Smooth muscle cell (in vitro differentiated cells): ENCODE measurements around the gene APLP2. TPM values are rescaled to one million over a fixed set of nuclear protein-coding genes. Genes with fewer than 3 reads are reported as not detected.

Source experiments
- DNase-seq: peaks from one replicate; lab custom pipeline; 2025; ENCODE audit not compliant: unreplicated experiment; lab: John Stamatoyannopoulos, UW
- H2AFZ ChIP-seq: fragments of 200-600 bp; sonication (generic); 2 replicates; pipeline ENCODE4 v1.6.0; 2016; ENCODE audit warnings: antibody characterized with exemption, low read depth, mild to moderate bottlenecking
- H3F3A ChIP-seq: fragments of 200-600 bp; sonication (generic); 2 replicates; pipeline ENCODE4 v1.6.0; 2017; ENCODE audit warnings: antibody characterized with exemption, low read depth
- H3K27ac ChIP-seq: fragments of 200-600 bp; sonication (generic); 2 replicates; pipeline ENCODE4 v1.5.1; 2016; ENCODE audit warnings: low read depth, mild to moderate bottlenecking
- H3K27me3 ChIP-seq: fragments of 200-600 bp; sonication (generic); 2 replicates; pipeline ENCODE4 v1.6.1; 2016; ENCODE audit warnings: low read depth, mild to moderate bottlenecking
- H3K36me3 ChIP-seq: fragments of 200-600 bp; sonication (generic); 2 replicates; pipeline ENCODE4 v1.5.1; 2016; ENCODE audit warnings: low read depth
- H3K4me1 ChIP-seq: fragments of 200-600 bp; sonication (generic); 2 replicates; pipeline ENCODE4 v1.5.1; 2016; ENCODE audit warnings: low read depth
- H3K4me2 ChIP-seq: fragments of 200-600 bp; sonication (generic); 2 replicates; pipeline ENCODE4 v1.6.0; 2016; ENCODE audit warnings: mild to moderate bottlenecking
- H3K4me3 ChIP-seq: fragments of 200-600 bp; sonication (generic); 2 replicates; pipeline ENCODE4 v1.5.1; 2016; ENCODE audit warnings: mild to moderate bottlenecking
- H3K79me2 ChIP-seq: fragments of 200-600 bp; sonication (generic); 2 replicates; pipeline ENCODE4 v1.6.0; 2016; ENCODE audit warnings: low read depth, mild to moderate bottlenecking
- H3K9ac ChIP-seq: fragments of 200-600 bp; sonication (generic); 2 replicates; pipeline ENCODE4 v1.6.0; 2016; ENCODE audit warnings: low read depth
- H3K9me3 ChIP-seq: fragments of 200-600 bp; sonication (generic); replicated peaks from 2 replicates; pipeline ENCODE4 v1.5.1; 2016; ENCODE audit warnings: low read depth
- H4K20me1 ChIP-seq: fragments of 200-600 bp; sonication (generic); 2 replicates; pipeline ENCODE4 v1.6.0; 2016; ENCODE audit warnings: low read depth
- CTCF ChIP-seq: fragments of 200-600 bp; sonication (generic); IDR thresholded peaks from 2 replicates; pipeline ENCODE4 v1.5.1; 2017; ENCODE audit warnings: borderline replicate concordance, mild to moderate bottlenecking, antibody characterized with exemption; ENCODE audit not compliant: insufficient read depth, poor library complexity, severe bottlenecking
- WGBS: methylation state at CpG from one replicate; pipeline ENCODE4 v1.1.7; 2016; ENCODE audit warnings: low lambda C conversion rate; 5-methylcytosine and 5-hydroxymethylcytosine counted together
- polyA plus RNA-seq: library from polyadenylated mRNA; unstranded; fragments of >200 nt; fragmentation: Nextera tagmentation; extraction: Ambion mirVana; gene quantifications from 2 replicates; pipeline ENCODE4 v1.2.1, GENCODE V29; 2016
- total RNA-seq: library from RNA; depleted of rRNA; stranded (reverse); fragments of >200 nt; gene quantifications from 2 replicates; pipeline ENCODE4 v1.2.3, GENCODE V29; 2014

APLP2 gene
- total and polyA plus RNA-seq, 2 experiments from 2014 or later = 121 to 146 TPM

GRCh38 chr11:130118165-130118564, 48.5 kb downstream of the APLP2 start:
- DNase-seq = no peak
- no peaks in the 10 kb centered on the region for H3K27me3 ChIP-seq
- no peaks in the 10 kb centered on the region for H3K79me2 ChIP-seq
- H4K20me1 ChIP-seq = peaks cover 64% of the 10 kb centered on the region
- no peak overlapping the region for H3K27ac ChIP-seq
- H3K9me3 ChIP-seq = no peaks in the 10 kb centered on the region
- H3K36me3 ChIP-seq = no peaks in the 10 kb centered on the region
- no peak overlapping the region for H2AFZ ChIP-seq
- no peak overlapping the region for H3K9ac ChIP-seq
- no peak overlapping the region for H3K4me2 ChIP-seq
- no peak overlapping the region for H3K4me3 ChIP-seq
- peaks cover 6% of the 10 kb centered on the region for H3K4me1 ChIP-seq
- TF ChIP-seq CTCF = no peak
- no peaks in the 10 kb centered on the region for H3F3A ChIP-seq
- 96% methylated on average over 2 of the region's 2 CpGs for WGBS

DNA sequence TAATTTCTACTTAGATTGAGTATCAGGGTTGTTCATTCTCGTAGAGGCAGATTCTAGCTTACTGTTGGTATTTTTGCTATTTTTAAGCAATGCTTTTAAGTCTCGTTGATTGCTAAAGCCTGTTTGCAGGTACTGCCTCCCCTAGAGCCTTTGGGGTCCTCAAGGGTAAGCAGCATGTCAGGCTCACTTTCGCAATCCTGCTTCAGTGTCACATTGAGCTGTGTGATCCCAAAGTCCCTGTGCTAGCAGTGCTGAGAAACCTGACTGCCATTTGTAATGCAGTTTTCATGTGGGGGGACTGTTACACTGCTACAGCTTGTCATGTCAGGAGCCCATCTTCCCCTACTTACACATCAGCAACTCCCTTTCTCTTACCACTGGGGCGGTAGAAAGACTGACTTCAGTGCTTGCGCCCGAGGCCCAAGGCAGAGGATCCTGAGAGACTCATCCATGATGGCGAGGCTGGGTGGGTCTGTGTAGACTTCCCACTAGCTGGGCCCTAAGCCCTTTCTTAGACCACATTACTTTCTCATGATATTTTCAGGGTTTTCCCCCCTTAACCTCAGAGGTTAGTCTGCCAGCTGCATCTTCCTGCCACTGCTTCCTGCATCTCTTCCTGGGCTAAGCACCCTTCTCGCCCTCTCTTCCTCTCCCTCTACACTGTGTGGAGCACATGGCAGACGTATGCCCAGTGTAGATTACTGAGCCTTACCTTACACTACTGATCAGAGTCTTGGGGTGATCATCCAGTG, 49.1 kb downstream of the APLP2 start:
- Histone ChIP-seq H3K4me1 (peaks cover 6% of the 10 kb centered on the region), H4K20me1 (peaks cover 62% of the 10 kb centered on the region), H2AFZ (no peak overlapping the region), H3K79me2 (no peaks in the 10 kb centered on the region), H3F3A (no peaks in the 10 kb centered on the region), H3K9ac (no peak overlapping the region), H3K4me2 (no peak overlapping the region), H3K27me3 (no peaks in the 10 kb centered on the region), H3K27ac (no peak overlapping the region), H3K9me3 (no peaks in the 10 kb centered on the region), H3K4me3 (no peak overlapping the region), H3K36me3 (no peaks in the 10 kb centered on the region)
- no peak for DNase-seq
- no peak for TF ChIP-seq CTCF
- WGBS = 96% methylated on average over 9 of the region's 9 CpGs

DNA sequence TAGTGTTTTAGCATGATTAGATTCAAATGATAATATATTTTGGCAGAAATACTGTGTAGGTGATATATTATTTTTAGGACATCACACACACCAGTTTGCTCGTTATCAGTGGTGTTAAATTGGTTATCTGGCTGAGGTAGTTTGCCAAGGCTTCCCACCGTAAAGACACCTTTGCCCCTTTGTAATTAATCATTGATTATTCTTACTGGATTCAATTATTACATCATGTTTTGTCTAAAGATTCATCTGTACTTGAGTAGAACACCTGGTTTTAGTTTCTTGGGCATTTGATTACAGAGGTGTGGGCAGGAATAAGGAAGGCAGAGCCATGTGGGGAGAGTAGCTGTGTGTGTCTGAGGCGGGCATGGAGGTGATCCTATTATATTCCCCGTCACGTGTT, 50.4 kb downstream of the APLP2 start:
- Histone ChIP-seq H3K27ac (no peak overlapping the region), H3K4me2 (no peak overlapping the region), H3K4me3 (no peak overlapping the region), H3K79me2 (no peaks in the 10 kb centered on the region), H3K9me3 (no peaks in the 10 kb centered on the region), H3F3A (no peaks in the 10 kb centered on the region), H3K9ac (no peak overlapping the region), H3K36me3 (no peaks in the 10 kb centered on the region), H3K4me1 (peaks cover 6% of the 10 kb centered on the region), H4K20me1 (peaks cover 62% of the 10 kb centered on the region), H2AFZ (no peak overlapping the region), H3K27me3 (no peaks in the 10 kb centered on the region)
- no peak for DNase-seq
- 96% methylated on average over 5 of the region's 5 CpGs for WGBS
- TF ChIP-seq CTCF = no peak
